Prostate gland (tissue), 2 donors: ENCODE results near the gene MED20.

Experiments
- POLR2A ChIP-seq: fragments of 450-650 bp; IDR thresholded peaks from one replicate; pipeline ENCODE4 v1.6.1; 2016; ENCODE audit warnings: antibody characterized with exemption, mild to moderate bottlenecking
- POLR2AphosphoS5 ChIP-seq: sonication (generic); formaldehyde crosslinking; IDR thresholded peaks from one replicate; pipeline ENCODE4 v1.6.1; 2017; ENCODE audit warnings: antibody characterized with exemption
- TF ChIP-seq, protein P1 (sequence below), 4 experiments: fragments of 200-600 bp in 2 of 4; fragments of 450-650 bp in 2 of 4; sonication (generic) in 2 of 4; IDR thresholded peaks; 1 replicate in 3 of 4; 2 replicates in 1 of 4; pipeline ENCODE4 v1.5.1; 2016 to 2019; ENCODE audit warnings: antibody characterized with exemption in 4 of 4, mild to moderate bottlenecking in 2 of 4, moderate library complexity in 2 of 4

DNA sequence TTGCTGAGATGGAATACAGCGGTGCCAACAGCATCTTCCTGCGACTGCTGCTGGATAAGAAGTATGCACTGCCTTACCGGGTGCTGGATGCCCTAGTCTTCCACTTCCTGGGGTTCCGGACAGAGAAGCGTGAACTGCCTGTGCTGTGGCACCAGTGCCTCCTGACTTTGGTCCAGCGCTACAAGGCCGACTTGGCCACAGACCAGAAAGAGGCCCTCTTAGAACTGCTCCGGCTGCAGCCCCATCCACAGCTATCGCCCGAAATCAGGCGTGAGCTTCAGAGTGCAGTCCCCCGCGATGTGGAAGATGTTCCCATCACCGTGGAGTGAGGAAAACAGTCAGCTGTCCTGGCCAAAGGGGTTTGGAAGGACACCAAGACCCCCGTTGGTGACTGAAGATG lies 11.4 kb upstream of the MED20 start:
- TF ChIP-seq, protein P1, sequence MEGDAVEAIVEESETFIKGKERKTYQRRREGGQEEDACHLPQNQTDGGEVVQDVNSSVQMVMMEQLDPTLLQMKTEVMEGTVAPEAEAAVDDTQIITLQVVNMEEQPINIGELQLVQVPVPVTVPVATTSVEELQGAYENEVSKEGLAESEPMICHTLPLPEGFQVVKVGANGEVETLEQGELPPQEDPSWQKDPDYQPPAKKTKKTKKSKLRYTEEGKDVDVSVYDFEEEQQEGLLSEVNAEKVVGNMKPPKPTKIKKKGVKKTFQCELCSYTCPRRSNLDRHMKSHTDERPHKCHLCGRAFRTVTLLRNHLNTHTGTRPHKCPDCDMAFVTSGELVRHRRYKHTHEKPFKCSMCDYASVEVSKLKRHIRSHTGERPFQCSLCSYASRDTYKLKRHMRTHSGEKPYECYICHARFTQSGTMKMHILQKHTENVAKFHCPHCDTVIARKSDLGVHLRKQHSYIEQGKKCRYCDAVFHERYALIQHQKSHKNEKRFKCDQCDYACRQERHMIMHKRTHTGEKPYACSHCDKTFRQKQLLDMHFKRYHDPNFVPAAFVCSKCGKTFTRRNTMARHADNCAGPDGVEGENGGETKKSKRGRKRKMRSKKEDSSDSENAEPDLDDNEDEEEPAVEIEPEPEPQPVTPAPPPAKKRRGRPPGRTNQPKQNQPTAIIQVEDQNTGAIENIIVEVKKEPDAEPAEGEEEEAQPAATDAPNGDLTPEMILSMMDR (IDR thresholded peaks at IDR 0.05): no peak
- no peak for TF ChIP-seq POLR2AphosphoS5
- no peak for TF ChIP-seq POLR2A
